Suppressor macrophage (primary cell): Measurements from ENCODE around the gene NHLRC4.

Source experiments
- DNase-seq, 4 experiments: peaks; one replicate each; pipeline ENCODE4 v3.0.0-alpha.2; 2020 to 2022

The NHLRC4 gene

DNA sequence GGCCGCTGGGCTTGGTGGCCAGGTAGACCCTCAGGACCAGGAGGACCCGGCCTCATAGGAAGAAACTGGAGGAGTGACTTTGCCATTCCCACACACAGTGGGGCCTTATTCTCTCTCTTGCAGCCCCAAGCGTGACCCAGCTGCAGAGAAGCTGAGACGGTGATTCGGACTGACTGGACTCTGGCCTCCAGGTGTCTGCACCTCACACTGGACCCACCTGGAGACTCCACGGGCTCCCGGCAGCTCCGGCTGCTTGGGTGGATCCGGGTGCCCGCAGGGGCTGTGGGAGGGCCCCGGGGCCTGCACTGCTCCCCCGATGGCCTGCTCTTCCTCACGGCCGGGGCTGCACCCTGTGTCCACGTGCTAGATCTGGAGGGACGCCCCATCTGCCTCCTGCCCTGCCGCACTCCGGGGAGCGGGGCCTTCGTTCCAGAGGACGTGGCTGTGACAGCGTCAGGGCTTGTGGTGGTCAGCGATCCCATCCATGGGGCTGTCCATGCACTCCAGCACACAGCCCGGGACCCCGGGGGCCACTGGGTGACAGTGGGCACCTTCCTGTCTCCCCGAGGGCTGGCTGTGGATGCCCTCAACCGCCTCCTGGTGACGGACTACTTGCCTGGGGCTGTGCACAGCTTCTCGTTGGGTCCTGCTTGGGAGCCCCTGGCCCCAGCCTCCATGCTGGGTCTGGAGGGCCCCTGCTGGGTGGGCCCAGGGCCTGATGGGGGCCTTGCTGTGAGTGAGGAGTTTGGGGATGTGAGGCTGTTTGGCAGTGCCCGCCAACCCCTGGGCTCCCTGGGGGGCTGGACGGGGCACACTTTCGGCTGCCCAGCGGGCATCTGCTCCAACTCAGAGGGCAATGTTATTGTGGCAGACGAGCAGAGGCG is 810 bp downstream of the NHLRC4 start:
- DNase-seq = no peak

DNA sequence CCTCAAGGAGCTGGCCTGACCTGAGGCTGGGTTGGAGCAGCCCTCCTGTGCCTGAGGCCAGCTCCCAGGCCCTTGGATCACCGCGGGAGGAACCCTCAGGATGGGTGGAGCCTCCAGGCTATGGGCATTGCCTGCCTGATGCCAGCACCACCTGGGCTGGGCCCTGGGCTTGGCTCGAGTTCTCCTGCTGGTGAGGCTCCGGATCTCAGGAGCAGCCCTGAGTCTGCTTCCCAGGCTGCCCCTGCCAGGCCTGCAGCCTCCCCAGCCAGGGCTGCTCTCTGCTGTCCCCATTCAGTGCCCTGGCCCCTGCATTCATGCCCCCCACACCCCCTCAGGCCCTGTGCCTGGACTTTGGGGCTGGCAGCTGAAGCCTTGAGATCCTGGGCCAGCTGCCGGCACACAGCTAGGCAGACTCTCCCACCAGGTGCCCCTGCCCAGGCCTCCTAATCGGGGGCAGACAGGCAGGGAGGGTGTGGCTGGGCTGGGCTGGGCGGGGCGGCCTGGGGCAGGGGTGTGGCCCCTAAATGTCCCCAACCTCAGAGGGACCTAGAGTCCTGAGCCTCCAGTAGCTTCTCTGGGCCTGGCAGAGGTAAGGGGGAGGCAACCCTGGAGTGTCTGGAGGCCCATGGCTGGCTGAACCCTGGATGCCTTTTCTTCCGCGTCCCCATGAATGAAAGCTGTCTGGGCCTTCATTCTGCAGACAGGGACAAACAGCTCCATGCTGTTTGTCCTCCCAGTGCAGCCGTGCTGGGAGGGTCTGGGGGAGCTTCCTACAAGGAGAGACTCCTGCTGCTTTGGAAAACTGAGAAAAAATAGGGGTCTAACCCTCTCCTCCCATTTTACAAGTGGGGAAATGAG is 1.8 kb downstream of the NHLRC4 start:
- DNase-seq = no peak

DNA sequence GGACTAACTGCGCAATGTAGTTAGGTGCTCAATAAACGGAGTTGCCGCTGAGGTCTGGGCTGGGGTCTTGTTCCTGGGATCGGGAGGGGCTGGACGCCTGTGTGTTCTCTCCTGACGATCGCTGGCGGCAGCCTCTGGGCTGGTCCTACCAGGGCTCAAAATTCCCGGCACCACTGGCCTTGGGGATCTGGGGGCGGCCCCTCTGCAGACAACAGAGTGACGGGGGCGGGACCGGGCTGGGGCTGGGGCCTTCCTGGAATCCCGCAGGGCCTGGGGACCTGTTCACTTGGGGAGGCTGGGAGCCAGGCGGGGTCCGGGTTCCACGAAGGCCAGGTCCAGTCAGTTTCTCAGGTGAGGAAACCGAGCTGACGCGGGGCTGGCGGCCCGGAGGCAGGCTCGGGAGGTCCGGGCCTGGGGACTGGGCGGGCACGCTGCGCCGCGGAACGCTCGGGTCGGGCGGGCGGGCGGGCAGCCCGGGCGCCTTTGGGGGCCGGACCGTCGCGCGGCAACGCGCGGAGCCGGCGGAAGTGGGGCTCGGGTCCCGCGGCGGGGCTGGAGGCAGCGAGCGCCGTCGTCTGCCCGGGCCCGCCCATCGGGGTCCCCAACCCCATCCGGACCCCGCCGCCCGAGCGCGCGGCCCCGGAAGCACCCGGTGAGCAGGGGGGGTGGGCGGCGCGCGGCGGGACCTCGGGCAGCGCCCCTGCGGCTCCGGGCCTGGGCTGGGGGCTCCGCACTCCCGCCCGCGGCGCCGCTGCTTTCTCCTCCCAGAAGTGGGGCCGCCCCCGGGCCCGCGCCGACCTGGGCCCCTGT is 2.8 kb downstream of the NHLRC4 start, which contains the start of gene PIGQ:
Gene PIGQ, plus strand, starts transcription at position 524 of the 810 bp plus-strand sequence. CDS start 4,107 bp downstream, outside the sequence.
- DNase-seq = peak; percentile 60 to 87 (median 75)

DNA sequence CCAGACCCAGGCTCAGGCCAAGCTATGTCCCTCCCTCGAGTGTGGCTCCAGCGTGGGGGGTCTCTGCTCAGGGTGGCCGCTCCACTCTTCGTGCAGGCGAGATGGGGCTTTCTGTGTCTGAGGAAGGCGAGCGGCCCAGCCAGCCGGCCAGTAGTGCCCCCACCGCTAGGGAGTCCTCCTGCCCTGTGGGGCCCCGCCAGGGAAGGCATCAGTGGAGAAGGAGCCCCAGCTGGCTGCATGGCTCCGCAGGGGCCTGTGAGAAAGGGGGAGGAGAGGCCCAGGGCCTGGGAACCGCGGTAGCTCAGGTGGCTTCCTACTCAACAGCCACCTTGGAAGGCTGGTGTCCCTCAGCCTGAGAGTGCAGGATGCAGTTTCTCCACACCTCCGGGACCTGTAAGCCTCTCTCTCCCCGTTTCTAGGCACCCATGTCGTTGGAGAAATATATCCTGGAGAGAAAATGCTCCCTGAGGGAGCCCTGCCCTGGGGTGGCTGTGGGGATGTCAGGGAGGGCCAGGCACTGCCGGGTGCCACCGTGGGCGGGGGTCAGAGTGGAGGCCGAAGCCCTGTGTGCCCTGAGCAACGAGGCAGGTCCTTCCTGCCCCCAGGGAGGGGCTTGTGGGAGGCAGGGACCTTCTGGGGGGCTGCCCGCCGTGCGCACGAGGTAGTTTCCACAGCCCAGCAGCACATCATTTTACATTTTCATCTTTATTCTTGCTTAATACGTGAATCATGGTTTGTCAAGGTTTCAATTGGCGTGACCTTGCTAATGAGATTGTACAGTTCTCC is 6.3 kb downstream of the NHLRC4 start:
- no peak for DNase-seq

DNA sequence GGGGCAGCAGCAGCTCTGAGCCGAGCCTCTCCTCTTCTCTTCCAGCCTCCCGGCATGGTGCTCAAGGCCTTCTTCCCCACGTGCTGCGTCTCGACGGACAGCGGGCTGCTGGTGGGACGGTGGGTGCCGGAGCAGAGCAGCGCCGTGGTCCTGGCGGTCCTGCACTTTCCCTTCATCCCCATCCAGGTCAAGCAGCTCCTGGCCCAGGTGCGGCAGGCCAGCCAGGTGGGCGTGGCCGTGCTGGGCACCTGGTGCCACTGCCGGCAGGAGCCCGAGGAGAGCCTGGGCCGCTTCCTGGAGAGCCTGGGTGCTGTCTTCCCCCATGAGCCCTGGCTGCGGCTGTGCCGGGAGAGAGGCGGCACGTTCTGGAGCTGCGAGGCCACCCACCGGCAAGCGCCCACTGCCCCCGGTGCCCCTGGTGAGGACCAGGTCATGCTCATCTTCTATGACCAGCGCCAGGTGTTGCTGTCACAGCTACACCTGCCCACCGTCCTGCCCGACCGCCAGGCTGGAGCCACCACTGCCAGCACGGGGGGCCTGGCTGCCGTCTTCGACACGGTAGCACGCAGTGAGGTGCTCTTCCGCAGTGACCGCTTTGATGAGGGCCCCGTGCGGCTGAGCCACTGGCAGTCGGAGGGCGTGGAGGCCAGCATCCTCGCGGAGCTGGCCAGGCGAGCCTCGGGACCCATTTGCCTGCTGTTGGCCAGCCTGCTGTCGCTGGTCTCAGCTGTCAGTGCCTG is 7.4 kb downstream of the NHLRC4 start:
- DNase-seq = no peak

DNA sequence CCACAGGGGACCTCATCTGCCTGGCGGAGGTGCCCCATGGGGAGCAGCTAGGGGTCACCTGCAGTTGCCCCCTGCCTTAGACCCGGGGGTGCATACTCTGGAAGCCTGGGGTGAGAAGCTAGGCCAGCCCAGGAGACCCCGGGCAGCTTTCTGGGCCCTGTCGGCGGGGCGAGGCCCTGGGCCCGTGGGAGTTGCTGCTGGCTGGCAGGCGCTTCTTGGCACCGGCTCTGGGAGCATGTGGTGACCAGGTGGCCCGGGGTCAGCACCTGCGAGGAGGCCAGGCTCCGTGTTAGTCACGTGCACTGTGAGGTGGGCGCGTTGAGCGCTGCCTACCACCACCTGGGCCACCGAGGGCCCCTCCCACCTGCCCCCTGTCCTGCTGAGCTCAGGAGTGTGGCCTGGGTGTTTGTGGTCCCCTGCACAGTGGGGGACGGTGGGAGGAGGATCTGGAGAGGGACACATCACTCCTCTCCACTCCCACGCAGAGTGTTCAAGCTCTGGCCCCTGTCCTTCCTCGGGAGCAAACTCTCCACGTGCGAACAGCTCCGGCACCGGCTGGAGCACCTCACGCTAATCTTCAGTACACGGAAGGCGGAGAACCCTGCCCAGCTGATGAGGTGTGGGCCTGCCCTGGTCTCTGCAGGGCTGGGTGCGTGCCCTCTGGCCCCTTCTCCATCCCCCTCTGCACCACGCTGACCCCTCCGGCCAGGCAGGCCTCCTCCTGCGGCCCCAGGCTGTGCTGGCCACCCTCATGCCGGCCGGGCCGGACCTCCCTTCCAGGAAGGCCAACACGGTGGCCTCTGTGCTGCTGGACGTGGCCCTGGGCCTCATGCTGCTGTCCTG is 8.8 kb downstream of the NHLRC4 start:
- no peak for DNase-seq

DNA sequence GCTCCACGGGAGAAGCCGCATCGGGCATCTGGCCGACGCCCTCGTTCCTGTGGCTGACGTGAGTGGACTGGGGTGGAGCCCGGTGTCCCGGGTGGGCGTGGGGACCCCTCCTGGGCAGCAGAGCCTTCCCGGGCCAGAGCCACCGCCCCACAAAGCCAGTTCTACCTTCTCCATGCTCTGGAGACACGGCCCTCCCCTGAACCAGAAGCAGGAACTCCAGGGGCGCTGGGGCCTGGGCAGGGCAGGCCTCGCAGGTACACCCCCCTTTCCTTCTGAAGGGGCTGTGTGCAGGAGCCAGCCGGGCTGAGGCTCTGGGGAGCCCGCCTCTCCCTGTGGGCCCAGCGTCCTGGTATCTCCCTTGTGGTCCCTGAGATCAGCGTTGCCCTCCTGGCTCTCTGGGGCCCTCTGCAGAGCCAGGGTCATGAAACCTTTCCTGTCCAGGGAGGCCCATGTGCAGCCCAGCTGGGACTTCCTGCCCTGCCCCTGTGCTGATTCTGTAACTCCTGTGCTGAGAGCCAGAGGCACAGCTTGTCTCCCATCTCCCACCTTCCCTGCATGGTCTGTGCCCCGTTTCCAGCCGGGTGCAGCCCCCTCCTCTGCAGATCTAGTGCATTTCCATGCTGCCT is 9.5 kb downstream of the NHLRC4 start:
- DNase-seq = no peak

DNA sequence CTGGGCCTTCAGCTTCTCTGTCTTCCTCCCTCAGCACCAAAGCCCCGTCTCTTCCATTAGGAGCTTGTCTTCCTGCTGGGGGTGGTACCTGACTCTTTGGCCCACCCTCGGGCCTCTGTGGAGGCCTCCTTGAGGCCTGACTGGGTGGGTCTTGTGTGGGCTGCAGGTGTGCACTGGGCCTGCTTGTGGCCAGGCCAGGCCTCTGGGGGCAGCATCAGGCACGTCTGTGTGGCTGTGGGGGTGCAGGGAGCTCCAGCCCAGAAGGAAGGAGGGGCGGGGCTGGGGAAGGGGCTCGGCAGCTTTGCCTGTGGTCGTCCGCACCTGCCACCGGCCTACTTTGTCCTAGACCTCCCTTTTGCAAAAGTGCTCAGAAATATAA is 10.0 kb downstream of the NHLRC4 start:
- no peak for DNase-seq

DNA sequence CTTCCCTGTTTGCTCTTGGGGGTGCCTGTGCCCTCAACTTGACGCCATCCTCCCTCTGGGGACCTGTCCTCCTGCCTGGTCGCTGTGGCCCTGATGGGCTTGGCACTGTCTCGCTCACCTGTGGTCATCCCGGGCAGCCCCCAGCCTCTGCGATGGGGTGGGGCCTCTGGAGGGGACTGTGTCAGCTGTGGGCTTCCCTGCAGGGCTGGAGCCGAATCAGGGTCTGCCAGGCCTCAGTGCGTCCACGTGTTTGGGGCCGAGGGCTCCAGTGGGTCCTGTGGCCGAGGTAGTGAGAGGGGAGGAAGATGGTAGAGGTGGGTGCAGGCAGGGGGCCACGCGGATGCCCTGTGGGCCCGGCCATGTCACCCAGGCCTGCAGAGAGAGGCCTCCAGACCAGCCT is 11.0 kb downstream of the NHLRC4 start:
- no peak for DNase-seq

DNA sequence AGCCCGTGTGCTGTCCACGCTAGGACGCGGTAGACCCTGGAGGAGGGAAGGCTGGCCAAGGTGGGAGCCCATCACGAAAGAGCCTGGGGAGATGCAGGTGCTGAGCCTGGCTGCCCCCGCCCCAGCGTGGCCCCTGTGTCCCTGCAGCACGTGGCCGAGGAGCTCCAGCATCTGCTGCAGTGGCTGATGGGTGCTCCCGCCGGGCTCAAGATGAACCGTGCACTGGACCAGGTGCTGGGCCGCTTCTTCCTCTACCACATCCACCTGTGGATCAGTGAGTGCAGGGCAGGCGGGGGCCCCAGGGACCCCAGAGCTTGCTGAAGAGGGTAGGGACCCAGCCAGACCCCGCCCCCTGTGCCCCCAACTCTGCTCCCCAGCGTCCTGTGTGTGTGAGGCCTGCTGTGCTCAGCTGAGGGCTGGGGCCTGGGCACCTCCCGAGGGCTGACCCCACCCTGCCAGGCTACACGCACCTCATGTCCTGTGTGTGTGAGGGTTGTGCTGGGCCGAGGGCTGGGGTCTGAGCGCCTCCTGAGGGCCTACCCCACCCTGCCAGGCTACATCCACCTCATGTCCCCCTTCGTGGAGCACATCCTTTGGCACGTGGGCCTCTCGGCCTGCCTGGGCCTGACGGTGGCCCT is 11.5 kb downstream of the NHLRC4 start:
- no peak for DNase-seq

DNA sequence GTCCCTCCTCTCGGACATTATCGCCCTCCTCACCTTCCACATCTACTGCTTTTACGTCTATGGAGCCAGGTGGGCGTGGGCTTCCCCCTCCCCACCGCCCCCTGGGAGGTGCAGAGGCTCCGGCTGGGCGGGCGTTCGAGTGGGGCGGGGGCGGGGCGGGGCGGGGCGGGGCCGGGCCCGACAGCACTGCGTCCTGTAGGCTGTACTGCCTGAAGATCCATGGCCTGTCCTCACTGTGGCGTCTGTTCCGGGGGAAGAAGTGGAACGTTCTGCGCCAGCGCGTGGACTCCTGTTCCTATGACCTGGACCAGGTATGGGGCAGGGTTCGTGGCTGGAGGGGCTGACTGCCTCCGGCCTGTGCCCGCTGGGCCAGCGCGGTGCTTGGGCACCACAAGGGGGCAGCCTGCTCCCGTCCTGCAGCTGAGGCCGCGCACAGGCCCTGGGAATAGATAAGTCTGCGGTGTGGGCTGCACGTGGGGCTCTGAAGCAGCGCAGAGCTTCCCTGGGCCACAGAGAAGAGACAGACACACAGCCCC is 12.1 kb downstream of the NHLRC4 start:
- peak; percentile 80 to 94 (median 88) for DNase-seq

DNA sequence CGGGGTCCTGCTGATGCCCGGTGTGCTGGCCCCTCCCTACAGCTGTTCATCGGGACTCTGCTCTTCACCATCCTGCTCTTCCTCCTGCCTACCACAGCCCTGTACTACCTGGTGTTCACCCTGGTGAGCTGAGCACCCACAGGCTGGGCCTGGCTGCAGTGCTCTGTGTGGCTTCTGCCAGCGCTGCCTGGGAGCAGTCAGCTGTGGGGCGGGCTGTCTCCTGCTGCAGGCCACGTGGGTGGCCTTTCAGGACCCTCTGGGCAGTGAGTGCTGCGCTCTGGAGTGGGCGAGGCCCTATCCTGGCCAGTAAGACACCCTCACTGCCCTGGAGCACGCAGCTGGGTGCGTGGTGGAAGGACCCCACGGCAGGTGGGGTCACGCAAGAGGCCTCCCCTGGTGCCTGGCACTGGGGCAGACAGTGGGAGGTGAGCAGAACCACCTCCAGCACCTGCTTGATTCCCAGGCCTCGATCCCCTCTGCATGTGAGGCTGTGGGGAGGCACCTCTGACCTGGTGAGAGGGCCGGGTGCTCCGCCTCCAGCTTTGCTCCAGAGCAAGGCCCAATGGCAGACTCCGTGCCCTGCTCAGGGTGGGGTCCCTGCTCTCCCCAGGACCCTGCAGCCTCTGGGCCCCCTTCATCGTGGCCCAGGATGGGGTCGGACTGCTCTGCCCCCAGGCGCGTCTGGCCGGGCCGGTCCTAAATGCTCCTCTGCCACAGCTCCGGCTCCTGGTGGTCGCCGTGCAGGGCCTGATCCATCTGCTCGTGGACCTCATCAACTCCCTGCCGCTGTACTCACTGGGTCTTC is 13.5 kb downstream of the NHLRC4 start:
- no peak for DNase-seq

DNA sequence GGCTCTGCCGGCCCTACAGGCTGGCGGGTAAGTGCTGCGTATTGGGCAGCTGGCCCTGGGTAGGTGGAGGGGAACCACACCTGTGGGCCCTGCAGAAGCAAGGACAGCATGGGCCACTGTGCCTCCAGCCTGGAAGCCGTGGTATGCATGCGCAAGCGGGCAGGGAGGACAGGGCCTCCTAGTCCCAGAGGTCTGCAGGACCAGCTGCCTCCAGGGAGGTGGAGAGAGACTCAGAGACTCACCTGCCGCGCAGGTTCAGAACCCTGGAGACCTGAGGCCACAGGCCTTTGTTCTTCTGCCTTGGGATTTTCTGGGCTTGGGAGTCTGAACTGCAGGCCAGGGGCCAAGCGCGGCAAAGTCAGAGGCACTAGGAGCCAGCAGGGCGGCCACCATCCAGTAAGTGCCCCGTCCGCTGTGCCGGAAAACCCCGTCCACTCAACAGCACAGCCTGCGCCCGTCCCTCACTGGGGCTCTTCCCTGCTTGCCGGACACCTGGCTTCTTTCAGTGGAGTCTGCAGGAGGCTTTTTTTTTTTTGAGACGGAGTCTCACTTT is 14.2 kb downstream of the NHLRC4 start:
- DNase-seq = no peak

DNA sequence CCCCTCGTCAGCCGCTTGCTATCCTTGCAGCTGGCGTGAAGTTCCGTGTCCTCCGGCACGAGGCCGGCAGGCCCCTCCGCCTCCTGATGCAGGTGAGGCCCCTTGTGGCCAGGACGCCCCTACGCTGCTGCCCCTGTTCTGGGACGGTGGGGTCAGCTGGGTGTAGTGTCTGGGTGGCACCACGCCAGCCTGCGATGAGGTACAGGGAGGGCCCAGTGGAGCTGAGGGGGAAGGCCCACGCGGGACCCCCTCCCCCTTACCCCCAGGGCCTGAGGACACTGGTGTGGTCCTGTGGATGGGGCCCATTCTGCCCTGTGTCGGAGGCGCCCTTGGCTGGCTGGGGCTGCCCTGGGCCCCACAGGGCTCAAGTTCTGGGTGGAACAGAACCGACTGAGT is 15.4 kb downstream of the NHLRC4 start:
- no peak for DNase-seq

DNA sequence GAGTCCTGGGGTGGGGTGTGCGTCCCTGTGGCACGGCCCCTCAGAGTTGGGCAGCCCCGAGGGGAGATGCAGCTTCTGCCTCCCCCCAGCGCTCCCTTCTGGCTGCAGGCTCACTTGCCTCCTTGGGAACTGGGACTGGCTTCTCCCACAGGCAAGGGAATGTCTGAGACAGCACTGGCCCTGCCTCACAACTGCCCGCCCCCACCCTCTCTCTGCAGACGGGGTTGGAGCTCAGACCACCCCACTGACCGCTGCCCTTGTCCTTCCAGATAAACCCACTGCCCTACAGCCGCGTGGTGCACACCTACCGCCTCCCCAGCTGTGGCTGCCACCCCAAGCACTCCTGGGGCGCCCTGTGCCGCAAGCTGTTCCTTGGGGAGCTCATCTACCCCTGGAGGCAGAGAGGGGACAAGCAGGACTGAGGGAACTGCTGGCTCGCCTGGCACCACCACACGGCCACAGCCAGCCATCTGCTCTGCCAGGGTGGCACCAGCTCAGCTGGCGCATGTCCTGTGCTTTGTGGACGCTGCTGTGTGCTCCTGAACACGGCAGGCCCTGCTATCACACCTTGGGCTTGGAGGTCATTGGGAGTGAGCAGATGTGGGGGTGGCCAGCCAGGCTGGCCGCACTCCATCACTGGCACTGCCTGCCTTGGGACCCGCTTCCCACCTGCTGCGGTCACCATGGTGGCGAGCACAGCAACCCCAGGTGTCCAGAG is 16.0 kb downstream of the NHLRC4 start:
- DNase-seq = no peak

DNA sequence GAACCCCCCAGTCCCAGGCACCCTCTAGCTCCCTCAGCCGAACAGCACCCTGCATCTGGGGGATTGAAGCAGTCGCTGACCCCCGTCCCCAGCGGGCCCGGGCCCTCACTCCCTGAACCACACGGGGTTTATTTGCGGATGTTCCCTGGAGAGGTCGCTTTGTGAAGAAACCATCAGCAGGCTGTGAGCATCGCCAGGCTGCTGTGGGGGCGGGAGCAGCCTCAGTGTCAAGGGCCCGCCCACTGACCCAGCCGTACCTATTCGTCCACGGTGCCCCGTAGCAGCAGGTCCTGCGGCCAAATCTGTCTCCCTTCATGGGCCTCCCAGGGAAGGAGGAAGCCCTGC is 16.6 kb downstream of the NHLRC4 start:
- DNase-seq = no peak
